GM21367 (cell line): ENCODE data around the gene RBKS.
"Not testable (repeated sequence)": the region's sequence is repeated elsewhere in the genome, so short reads cannot be mapped to it uniquely, and the experiment has no call there.

Experiments
- ATAC-seq: cut with Tn5 transposase; IDR thresholded peaks from one replicate; pipeline ENCODE4 v1.9.1; 2021; ENCODE audit not compliant: unreplicated experiment

The RBKS gene

DNA sequence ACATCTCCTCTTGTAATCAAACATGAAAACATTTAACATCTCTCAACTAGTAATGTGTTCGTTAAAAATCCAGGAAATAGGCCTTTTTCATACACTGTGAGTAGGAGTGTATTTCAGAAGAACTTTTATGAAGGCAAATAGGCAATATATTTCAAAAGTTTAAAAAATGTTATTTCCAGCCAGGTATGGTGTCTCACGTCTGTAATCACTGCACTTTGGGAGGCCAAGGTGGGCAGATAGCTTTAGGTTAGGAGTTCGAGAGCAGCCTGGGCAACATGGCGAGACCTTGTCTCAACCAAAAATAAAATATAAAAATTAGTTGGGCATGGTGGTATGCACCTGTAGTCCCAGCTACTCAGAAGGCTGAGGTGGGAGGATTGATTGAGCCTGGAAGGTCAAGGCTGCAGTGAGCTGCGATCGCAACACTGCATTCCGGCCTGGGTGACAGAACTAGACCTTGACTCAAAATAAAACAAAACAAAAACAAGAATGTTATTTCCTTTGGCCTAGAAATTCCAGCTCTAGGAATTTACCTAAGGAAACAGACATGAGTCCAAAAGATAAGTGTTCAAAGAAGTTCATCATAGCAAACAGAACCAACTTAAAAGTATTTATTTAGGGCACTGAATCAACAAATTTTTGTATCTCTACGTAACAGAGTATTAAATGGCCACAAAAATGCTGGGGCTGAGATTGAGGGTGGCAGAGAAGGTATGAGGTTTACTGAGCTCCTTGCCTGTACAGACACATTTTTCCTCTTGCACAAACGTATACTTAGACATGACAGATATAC lies 14.9 kb downstream of the RBKS start:
- ATAC-seq = no peak

DNA sequence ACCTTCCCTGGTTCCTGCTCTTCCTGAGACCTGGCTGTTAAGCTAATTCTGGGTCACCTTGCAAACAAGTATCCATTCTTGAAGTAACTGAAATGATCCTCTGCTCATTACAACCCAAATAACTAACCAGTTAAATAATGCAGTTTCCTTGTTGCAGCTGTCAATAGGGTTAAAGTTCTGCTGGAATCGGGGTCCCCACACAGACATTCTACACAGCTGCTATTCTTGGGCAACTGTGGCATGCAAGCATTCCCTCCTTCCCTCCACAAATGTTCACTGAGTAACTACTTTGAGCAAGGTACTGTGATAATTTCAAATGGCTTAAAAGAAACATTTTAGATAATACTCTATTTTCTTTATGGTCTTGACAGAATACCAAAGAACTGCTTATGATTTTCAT lies 17.1 kb downstream of the RBKS start:
- ATAC-seq = no peak

DNA sequence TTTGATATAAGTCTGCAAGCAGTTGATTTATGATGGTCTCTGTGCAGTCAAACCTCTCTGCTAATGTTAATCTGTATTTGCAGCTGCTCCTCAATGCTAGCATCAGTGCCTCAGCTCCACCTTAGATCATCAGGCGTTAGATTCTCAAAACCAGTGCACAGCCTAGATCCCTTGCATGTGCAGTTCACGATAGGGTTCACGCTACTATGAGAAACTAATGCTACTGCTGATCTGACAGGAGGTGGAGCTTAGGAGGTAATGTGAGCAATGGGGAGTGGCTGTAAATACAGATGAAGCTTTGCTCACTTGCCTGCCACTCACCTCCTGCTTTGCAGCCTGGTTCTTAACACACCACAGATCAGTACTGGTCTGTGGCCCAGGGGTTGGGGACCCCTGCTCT lies 18.4 kb downstream of the RBKS start:
- ATAC-seq = no peak

DNA sequence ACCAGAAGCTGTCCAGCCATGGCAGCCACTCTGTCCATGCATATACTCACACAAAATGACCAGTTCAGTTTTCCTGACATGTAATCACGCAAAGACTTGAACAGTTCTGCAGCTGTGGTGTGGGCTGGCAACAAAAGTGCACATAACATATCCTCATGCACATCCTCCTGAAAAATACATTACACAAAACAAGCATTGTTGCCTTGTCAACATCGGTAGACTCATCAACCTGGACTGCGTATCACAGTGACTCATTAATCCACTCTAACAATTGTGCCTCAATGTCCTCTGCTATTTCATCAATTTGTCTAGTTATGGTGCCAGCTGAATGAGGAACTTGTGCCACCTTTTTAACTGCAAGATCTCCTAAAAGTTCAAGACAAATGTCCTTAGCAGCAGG lies 19.5 kb downstream of the RBKS start:
- no peak for ATAC-seq

DNA sequence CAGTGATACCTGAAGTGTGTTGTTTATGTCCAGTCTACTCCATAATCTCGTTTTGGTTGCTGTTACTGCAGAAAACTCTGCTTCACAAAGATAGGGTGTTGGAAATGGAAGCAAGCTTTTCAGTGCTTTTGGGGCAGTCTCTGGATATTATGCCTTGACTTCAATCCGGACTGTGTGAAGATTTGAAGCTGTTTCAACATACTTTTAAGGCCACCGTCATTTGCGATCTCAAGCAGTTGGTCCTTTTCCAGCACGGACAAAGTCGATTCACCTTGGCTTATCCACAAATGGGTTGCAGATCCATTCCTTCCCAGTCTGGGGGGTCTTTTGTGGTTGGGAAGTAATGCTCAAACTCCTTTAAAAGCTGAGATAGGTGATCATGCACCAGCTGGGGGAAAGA lies 20.4 kb downstream of the RBKS start:
- ATAC-seq = no peak

DNA sequence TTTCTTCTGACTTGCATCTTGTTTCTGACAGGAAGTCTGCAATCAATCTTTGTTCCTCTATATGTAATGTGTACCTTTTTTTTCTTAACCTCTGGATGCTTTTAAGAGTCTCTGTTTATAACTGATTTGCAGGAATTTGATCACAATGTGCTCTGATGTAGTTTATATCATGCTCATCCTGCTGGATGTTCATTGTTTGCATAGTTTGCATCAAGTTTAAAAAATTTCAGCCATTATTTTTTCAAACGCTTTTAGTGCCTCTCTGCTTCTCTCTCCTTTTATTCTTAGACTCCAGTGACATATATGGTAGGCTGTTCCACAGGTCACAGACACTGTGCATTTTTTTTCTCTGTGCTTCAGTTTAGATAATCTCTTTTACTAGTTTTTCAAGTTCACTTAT lies 23.9 kb downstream of the RBKS start:
- no peak for ATAC-seq

DNA sequence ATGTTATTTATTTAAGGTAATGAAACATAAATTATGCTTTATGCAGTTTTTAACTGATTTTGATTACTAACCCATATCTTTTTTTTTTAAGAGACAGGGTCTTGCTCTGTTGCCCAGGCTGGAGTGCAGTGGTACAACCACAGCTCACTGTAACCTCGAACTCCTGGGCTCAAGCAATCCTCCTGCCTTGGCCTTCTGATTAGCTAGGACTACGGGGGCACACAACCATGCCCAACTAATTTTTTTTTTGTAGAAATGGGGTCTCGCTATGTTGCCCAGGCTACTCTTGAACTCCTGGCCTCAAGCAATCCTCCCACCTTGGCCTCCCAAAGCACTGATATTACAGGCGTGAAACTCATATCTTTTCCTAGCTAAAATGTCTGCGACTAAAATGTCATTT lies 26.2 kb downstream of the RBKS start:
- ATAC-seq = not testable (repeated sequence)

DNA sequence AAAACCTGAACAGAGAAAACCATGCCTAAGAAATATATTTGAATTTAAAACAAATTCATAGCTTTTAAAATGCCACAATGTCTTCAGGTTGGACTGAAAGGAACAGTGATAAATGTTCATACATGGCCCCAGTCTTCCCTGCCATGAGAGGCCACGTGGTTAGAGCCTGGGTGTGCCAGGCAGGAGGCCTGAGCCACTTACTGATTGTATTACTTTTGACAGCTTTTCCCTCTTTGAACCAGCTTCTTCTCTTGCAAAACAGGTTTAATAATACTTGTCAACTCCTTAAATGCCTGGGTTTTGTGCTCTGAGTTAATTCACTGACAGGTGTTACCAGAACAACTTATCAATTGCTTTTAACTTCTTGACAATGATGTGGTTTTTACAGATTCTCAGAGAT lies 27.0 kb downstream of the RBKS start:
- no peak for ATAC-seq

DNA sequence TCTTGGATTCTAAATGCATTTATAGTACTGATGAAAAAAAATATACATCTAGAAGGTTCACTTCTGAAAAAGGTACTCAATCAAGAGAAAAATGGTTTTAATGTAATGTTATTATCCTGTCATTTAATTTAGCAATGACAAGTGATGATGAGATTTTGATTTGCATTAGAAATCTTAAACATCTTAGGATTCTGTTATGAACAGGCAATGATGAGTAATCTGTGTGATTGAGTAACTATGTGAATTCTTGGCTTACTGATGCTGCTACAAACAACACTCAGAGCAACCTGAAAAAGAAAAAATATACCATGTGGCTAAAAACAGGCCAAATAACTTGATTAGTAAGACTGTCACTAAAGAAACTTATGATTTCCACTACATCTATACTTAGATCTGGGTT lies 30.1 kb downstream of the RBKS start:
- ATAC-seq = no peak

DNA sequence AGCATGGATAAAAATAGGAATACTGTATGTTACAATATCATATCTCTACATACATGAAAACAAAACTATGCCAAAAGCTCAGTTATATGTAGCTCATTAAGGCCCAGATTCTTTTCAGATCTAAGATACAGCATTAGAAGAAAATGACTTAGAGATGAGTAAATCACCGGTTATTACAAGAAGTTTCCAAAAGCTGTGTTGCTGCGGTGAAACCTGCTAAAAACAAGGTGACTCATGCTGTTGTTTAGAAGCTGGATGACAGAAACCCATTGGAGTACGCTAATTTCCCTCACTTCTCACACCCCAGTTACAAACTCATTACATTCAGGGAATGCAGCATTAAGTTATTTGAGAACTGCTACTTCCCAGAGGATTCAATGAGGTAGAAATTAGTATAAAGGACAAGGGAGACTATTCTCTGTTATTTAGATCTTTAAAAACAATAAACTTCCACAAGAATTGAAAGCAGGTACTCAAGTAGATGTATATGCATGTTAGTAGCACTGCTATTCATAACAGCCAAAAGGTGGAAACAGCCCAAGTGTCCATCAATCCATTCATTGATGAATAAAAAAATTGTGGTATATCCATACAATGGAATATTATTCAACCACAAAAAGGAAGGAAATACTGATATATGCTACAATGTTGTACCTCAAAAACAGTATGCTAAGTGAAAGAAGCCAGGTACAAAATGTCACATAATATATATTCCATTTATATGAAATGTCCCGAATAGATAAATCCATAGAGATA lies 32.6 kb downstream of the RBKS start:
- no peak for ATAC-seq

DNA sequence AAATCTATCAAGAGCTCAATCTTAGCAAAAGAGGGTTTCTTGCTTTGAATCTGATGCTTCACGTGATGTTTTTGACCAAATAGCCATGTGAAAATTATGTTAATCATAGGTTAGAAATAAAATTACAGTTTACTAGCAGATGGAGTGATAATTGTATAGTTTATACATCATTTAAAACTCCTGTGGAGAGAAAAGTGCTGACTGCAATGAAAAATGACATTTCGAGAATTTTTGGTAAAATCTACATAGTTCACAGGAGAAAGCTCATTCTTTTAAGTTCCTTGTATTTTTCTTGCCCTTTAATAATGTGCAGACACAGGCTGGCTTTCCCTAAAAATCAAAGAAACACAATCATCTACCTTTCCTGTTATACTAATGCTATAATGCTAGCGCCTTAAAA lies 33.2 kb downstream of the RBKS start:
- no peak for ATAC-seq

DNA sequence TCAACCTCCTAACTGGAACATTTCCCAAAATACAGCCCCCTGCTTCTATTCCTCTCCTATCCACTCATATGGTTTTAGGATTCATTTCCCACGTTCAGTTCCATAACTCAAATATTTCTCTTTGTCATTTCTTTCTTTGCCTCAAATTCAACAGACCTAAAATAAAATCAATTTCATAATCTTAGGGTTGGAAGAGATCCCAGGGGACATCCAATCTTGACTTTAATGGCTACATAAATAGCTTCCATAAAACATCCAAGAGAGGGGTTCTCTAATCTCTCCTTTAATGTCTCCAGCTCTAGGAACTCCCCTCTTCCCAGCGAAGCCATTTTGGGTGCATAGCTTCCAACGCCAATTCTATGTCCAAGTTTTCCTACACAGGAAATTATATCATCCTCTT lies 33.8 kb downstream of the RBKS start:
- ATAC-seq = no peak

DNA sequence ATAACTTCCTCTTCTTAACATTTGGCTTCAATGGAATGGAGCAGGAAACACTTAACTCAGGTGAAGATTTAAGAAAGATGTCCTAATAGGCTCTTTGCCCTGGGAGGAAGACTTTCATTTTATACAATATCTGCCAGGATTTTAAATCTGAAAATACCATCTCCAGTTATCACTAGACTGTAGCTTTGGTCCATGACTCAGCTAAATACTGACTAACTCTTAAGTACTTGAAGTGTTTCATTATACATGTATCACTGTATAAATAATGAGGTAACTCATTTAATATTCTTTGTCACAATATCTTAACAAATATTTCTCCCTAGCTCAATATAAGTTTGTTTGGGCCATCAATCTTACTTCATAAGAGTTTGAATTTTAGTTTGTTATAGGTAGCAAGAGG lies 34.7 kb downstream of the RBKS start:
- ATAC-seq = no peak

DNA sequence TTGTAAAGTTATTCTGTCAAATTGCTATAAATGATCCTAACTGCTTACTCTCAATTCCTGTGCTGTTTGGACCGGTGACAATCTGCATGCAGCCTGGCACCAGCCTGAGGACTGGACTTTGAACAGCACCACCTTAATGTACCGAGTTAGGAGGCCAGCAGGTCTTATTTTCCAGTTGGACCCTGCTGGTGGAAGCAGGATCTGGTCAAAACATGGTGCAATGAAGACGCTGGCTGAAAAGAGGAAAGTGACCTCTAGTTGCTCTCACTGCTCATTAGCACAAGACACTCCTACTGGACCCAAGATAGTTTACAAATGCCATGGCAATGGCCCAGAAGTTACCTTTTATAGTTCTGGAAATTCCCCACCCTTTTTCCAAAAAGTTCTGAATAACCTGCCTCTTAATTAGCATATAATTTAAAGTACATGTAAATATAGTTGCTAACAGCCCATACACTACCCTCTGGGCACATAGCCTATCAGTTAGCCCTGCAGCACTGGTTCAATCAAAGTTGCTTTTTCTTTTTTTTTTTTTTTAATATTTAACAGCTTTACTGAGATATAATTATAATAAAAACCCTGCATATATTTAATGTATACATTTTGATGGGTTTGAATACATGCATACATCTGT lies 35.8 kb downstream of the RBKS start:
- no peak for ATAC-seq

DNA sequence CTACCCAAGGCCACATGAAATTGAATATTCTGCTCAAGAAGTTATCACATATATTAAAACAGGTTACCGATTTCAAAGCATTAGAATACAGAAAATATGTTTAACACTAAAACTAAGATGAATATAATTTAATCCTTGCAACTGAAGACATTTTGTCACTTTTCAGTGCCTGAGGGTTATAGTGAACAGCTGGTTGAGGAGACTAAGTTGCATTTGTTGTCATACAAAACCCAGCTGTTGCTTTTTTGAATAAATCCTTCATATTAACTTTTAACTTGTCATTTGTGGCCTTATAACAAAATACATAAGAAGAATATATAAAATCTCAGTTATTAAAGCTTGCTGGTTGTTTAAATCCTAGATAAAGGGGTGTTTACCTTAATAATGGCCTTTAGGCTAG lies 37.5 kb downstream of the RBKS start:
- ATAC-seq = no peak

DNA sequence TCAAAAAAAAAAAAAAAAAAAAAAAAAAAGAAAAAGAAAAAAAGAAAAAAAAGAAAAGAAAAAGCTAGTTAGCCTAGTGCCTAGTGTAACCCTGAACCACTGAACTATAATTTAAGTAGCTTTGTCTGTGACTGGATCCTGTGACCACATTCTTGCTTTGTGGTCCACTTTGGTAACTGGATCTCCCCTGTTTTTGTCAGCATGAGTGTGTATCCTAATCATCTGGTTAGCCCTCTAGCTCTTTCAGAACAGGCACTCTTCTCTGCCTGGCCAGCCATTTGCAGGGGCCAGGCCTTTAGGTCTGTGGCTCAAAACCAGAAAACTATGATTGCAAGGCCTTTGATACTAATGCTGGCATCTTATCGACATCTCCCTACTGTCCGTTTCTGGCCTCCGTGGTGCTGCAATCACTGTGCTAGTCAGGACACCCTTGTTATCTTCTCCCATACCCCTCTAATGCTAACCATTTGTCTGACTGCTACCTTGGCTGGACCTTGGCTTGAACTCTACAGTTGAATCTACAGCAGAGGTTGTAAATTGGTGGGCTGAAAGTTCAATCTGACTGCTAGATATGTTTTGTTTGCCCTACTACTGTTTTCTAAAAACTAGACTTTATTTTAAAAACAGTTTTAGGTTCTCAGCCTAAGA lies 40.5 kb downstream of the RBKS start:
- no peak for ATAC-seq

DNA sequence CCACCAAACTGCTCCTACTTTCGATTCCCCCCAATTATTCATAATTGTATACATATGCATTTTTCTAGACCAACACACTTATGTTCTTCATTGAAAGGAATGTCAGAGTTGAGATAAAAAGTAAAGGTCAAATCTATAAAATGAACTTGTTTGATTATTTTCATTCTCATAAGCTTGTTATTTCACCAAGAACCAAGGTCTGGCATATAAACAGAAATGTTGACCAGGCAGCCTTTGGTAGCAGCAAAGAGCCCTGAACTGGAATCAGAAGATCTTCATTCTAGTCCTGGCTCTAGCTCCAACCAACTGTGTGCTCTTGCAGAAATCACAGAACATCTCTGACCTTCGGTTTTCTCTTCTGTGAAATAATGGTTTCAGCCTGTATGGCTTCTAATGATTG lies 42.9 kb downstream of the RBKS start:
- ATAC-seq = no peak

DNA sequence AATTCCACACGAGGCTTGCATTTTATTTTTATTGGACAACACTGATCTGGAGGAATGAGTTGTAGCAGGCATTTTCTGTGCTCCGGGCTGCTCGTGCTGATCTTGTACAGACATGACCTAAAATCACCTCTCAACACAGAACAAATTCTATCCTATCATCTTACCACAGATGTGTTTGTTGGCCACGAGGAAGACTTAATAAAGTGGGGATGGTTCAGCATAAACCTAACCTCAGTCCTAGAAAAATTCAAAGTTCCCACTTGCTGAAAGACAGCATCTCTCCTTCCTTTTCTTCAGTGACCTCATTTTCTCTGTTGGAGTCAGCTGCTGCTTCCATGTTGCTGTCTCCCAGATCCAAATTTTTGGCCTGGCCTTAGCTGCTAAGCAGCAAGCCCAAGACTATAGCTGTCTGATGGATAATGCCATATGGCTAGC lies 45.3 kb downstream of the RBKS start:
- no peak for ATAC-seq

DNA sequence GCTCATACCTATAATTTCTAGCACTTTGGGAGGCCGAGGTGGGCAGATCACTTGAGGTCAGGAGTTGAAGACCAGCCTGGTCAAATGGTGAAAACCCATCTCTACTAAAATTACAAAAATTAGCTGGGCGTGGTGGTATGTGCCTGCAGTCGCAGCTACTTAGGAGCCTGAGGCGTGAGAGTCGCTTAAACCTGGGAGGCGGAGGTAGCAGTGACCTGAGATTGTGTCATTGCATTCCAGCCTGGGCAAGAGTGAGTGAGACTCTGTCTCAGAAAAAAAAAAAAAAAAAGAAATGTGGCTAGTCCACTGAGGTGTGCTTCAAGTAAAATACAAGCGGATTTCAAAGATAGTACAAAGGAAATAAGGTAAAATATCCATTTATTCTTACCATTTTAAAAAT lies 46.2 kb downstream of the RBKS start:
- no peak for ATAC-seq

DNA sequence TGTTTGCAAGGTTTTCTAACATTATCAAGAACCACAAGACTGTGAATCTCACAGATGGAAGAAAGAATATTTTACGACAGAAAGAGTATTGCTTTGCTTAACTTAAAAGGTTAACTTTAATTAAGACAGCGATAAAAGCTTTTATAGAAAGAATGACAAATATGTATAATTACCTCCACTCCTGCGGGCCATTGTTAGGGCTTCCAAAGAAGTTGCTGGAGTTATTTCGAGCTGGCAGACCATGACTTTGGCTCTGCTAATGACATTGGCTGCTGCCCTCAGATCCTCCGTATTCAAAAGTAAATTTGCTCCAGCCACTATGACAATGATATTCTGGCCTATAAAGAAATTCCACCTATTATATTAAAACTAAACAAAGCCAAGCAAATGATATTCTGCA lies 47.3 kb downstream of the RBKS start:
- ATAC-seq = no peak

DNA sequence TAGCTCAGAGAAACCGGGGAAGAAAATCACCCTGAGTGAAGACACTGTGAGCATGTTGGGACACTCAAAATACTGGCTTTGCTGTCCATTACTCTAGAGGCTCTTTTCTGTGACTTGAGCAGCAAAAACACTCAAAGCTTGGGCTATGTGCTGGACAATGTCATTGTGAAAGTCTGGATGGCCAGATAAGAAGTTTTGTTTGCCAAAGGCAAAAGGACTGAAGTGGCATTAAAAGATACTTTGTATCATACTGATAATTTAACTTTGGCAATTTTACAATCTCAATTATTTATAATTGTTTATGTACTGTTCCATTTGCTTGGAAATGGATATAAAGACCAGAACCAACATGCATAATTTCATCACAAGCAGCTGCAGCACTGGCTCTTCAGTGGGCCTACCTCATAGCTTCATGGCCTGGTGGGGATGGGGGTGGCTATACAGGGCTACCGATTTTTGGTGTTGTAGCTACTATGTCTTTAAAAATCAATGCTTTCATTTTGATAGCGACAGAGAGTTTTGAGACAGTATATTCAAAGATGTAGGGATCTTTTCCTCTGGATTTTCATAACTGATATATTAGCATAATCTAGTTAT lies 51.1 kb downstream of the RBKS start:
- ATAC-seq = no peak
